ENCODE measurements around the gene NAT10.

NAT10 gene

DNA sequence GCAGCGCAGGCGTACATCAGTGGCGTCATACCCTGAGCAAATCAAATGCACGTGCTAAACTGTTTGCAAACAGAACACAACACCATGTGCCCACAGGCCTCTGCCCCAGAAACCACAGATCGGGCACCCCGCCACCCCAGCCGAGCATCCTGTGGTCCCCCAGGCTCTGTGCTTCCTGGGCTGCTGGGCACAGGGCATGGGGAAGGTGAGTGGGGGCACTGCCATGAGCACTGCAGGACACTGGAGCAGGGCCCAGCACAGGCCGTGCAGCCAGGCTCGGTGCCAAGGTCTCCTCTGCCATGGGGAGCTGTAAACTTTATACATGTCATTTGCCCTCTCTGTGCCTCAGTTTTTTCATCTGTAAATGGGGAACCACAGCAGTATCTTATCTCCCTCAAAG lies 62.5 kb downstream of the NAT10 start:
- Histone ChIP-seq H3K9me3 (ENCODE audit: control insufficient read depth, low read length) (no peaks in the 10 kb centered on the region), H3K79me2 (no peaks in the 10 kb centered on the region), H3K4me3 (ENCODE audit: low read depth, low read length) (no peak overlapping the region), H3K27ac (no peak overlapping the region), H3K36me3 (ENCODE audit: control insufficient read depth, insufficient read depth, low read length) (no peaks in the 10 kb centered on the region), H3K4me2 (ENCODE audit: low read length) (no peak overlapping the region), H3K4me1 (no peaks in the 10 kb centered on the region), H3K27me3 (ENCODE audit: control insufficient read depth, insufficient read depth, low read length) (no peaks in the 10 kb centered on the region), H2AFZ (no peak overlapping the region), H3K9ac (no peak overlapping the region)
- TF ChIP-seq, protein P1, sequence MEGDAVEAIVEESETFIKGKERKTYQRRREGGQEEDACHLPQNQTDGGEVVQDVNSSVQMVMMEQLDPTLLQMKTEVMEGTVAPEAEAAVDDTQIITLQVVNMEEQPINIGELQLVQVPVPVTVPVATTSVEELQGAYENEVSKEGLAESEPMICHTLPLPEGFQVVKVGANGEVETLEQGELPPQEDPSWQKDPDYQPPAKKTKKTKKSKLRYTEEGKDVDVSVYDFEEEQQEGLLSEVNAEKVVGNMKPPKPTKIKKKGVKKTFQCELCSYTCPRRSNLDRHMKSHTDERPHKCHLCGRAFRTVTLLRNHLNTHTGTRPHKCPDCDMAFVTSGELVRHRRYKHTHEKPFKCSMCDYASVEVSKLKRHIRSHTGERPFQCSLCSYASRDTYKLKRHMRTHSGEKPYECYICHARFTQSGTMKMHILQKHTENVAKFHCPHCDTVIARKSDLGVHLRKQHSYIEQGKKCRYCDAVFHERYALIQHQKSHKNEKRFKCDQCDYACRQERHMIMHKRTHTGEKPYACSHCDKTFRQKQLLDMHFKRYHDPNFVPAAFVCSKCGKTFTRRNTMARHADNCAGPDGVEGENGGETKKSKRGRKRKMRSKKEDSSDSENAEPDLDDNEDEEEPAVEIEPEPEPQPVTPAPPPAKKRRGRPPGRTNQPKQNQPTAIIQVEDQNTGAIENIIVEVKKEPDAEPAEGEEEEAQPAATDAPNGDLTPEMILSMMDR (IDR thresholded peaks at IDR 0.05) = no peak

DNA sequence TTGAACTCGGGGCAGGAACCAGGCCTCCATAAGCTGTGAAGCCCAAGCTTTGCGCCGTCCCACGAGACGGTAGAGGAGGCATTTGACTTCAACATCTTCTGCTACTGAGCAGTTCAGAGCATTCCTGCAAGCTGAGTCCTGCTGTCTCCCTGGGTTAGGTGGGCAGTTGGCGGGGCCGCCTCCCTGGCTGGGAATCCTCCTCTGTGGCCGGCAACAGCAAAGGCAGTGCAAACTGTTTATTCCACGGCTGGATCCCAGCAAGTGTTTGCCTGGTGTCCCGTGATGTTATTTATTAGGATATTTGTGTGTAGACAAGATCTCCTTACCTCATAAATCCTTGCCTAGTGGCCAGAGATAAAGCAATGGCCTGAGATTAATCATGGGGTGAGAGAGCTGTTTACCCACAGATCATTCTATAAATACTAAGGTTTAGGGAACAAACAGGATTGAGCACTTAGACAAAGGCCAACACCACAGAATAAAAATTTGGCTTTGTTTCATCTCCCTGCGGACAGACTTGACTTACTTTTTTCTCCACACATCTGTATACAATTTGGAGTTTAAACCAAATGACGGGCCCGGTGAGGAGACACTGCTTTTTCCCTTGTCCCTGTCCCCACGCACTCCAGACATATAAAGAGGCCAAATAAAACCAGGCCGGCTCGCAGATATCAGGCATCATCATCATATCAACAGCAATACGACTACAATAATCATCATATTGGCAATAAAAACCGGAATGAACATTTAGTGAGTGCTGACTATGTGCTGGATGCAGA lies 63.4 kb downstream of the NAT10 start:
- Histone ChIP-seq H3K4me2 (ENCODE audit: low read length) (no peak overlapping the region), H3K9me3 (ENCODE audit: control insufficient read depth, low read length) (no peaks in the 10 kb centered on the region), H3K27me3 (ENCODE audit: control insufficient read depth, insufficient read depth, low read length) (no peaks in the 10 kb centered on the region), H3K4me3 (ENCODE audit: low read depth, low read length) (no peak overlapping the region), H3K36me3 (ENCODE audit: control insufficient read depth, insufficient read depth, low read length) (no peaks in the 10 kb centered on the region), H3K9ac (no peak overlapping the region), H2AFZ (no peak overlapping the region), H3K4me1 (no peaks in the 10 kb centered on the region), H3K27ac (no peak overlapping the region), H3K79me2 (no peaks in the 10 kb centered on the region)
- TF ChIP-seq, protein P1 (IDR thresholded peaks at IDR 0.05) = no peak

DNA sequence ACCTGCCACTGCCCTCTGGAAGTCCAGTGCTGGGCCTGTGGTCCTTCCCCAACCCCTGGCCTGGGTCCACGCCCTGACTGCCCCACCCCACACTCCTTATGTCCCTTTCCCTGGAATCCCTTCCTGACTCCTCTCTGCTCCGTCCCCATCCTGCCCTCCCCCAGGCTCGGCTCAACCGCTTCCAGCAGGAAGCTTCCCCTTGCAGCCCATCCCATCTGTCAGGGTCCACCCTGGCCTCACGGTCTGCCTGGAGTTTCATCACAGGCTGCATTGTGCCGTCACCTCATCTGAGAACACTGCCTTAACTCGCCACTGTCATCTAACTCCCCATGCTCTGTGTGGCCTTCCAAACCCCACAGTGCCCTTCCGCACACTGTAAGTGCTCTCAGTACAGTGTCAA lies 64.3 kb downstream of the NAT10 start:
- Histone ChIP-seq H3K79me2 (no peaks in the 10 kb centered on the region), H3K9ac (no peak overlapping the region), H3K36me3 (ENCODE audit: control insufficient read depth, insufficient read depth, low read length) (no peaks in the 10 kb centered on the region), H3K9me3 (ENCODE audit: control insufficient read depth, low read length) (no peaks in the 10 kb centered on the region), H3K27ac (no peak overlapping the region), H3K4me1 (no peaks in the 10 kb centered on the region), H3K27me3 (ENCODE audit: control insufficient read depth, insufficient read depth, low read length) (no peaks in the 10 kb centered on the region), H2AFZ (no peak overlapping the region), H3K4me3 (ENCODE audit: low read depth, low read length) (no peak overlapping the region), H3K4me2 (ENCODE audit: low read length) (no peak overlapping the region)
- TF ChIP-seq, protein P1 (IDR thresholded peaks at IDR 0.05) = no peak

GRCh38 chr11:34173050-34173449 lies 67.6 kb downstream of the NAT10 start:
- TF ChIP-seq, protein P1 (IDR thresholded peaks at IDR 0.05) = no peak
- H3K79me2 ChIP-seq = no peaks in the 10 kb centered on the region
- H3K9ac ChIP-seq = no peak overlapping the region
- no peaks in the 10 kb centered on the region for H3K36me3 ChIP-seq (ENCODE audit: control insufficient read depth, insufficient read depth, low read length)
- no peak overlapping the region for H3K4me2 ChIP-seq (ENCODE audit: low read length)
- H2AFZ ChIP-seq = no peak overlapping the region
- H3K4me1 ChIP-seq = no peaks in the 10 kb centered on the region
- H3K4me3 ChIP-seq (ENCODE audit: low read depth, low read length) = no peak overlapping the region
- no peak overlapping the region for H3K27ac ChIP-seq
- no peaks in the 10 kb centered on the region for H3K27me3 ChIP-seq (ENCODE audit: control insufficient read depth, insufficient read depth, low read length)
- H3K9me3 ChIP-seq (ENCODE audit: control insufficient read depth, low read length) = no peaks in the 10 kb centered on the region

Measured in parathyroid adenoma (tissue), 2 donors.